Epithelial cell of esophagus (primary cell): ENCODE data around the gene LARP1.

ENCODE experiments used
- DNase-seq: peaks from one replicate; pipeline ENCODE4 v3.0.0; 2010; ENCODE audit warnings: low read depth
- H3K4me3 ChIP-seq: 2 replicates; pipeline ENCODE4 v1.5.1; 2011; ENCODE audit warnings: mild to moderate bottlenecking, low read length, control low read depth
- CTCF ChIP-seq: IDR thresholded peaks from 2 replicates; pipeline ENCODE4 v1.5.1; 2011; ENCODE audit warnings: low read depth, mild to moderate bottlenecking, low read length, control low read depth, inconsistent platforms; ENCODE audit not compliant: insufficient read depth; ENCODE audit errors: missing control alignments

LARP1 gene

GRCh38 chr5:154712518-154713437, 42.4 kb upstream of the LARP1 start:
- TF ChIP-seq CTCF, result no peak
- DNase-seq, result peak; percentile 63
- no peak overlapping the region for H3K4me3 ChIP-seq

GRCh38 chr5:154713615-154714125, 41.5 kb upstream of the LARP1 start:
- no peak overlapping the region for H3K4me3 ChIP-seq
- peak; percentile 21 for DNase-seq
- TF ChIP-seq CTCF, result no peak

- no peak for TF ChIP-seq CTCF
- DNase-seq, result peak; percentile 14
- no peak overlapping the region for H3K4me3 ChIP-seq
Measured at GRCh38 chr5:154714266-154714986, 40.8 kb upstream of the LARP1 start.

- H3K4me3 ChIP-seq, result no peak overlapping the region
- no peak for DNase-seq
- no peak for TF ChIP-seq CTCF
Measured at GRCh38 chr5:154721481-154722058, 33.6 kb upstream of the LARP1 start.

- TF ChIP-seq CTCF, result no peak
- no peak overlapping the region for H3K4me3 ChIP-seq
- DNase-seq, result no peak
Measured at GRCh38 chr5:154722097-154722496, 33.1 kb upstream of the LARP1 start.

GRCh38 chr5:154722936-154723335, 32.2 kb upstream of the LARP1 start:
- H3K4me3 ChIP-seq, result no peak overlapping the region
- DNase-seq, result no peak
- no peak for TF ChIP-seq CTCF
